Retina (tissue), 1 donor: Measurements from ENCODE around the gene ATXN1.
"Not testable (repeated sequence)": the region's sequence is repeated elsewhere in the genome, so short reads cannot be mapped to it uniquely, and the experiment has no call there.

ENCODE experiments used
- DNase-seq: peaks from one replicate; pipeline ENCODE4 v3.0.0-alpha.2; 2016

The ATXN1 gene

GRCh38 chr6:16635291-16635809 lies 125.9 kb downstream of the ATXN1 start:
- DNase-seq: no peak

GRCh38 chr6:16634855-16635254 lies 126.4 kb downstream of the ATXN1 start:
- no peak for DNase-seq

GRCh38 chr6:16633961-16634360 lies 127.3 kb downstream of the ATXN1 start:
- DNase-seq: no peak

GRCh38 chr6:16633465-16633864 lies 127.8 kb downstream of the ATXN1 start:
- no peak for DNase-seq

GRCh38 chr6:16632101-16632500 lies 129.2 kb downstream of the ATXN1 start:
- no peak for DNase-seq

GRCh38 chr6:16630026-16630643 lies 131.1 kb downstream of the ATXN1 start:
- DNase-seq: no peak

- DNase-seq: not testable (repeated sequence)
Measured at GRCh38 chr6:16628580-16628979, 132.7 kb downstream of the ATXN1 start.

- no peak for DNase-seq
Measured at GRCh38 chr6:16626650-16627049, 134.6 kb downstream of the ATXN1 start.

GRCh38 chr6:16625291-16626265 lies 135.7 kb downstream of the ATXN1 start:
- DNase-seq: no peak

GRCh38 chr6:16624636-16625290 lies 136.5 kb downstream of the ATXN1 start:
- DNase-seq: no peak

- DNase-seq: no peak
Measured at GRCh38 chr6:16623731-16624130, 137.5 kb downstream of the ATXN1 start.

- DNase-seq: no peak
Measured at GRCh38 chr6:16623029-16623653, 138.1 kb downstream of the ATXN1 start.

- no peak for DNase-seq
Measured at GRCh38 chr6:16622193-16622592, 139.1 kb downstream of the ATXN1 start.

GRCh38 chr6:16621002-16621401 lies 140.3 kb downstream of the ATXN1 start:
- no peak for DNase-seq

- DNase-seq: no peak
Measured at GRCh38 chr6:16619777-16620176, 141.5 kb downstream of the ATXN1 start.

- DNase-seq: no peak
Measured at GRCh38 chr6:16618962-16619361, 142.3 kb downstream of the ATXN1 start.

- not testable (repeated sequence) for DNase-seq
Measured at GRCh38 chr6:16615215-16615614, 146.0 kb downstream of the ATXN1 start.

GRCh38 chr6:16614143-16614542 lies 147.1 kb downstream of the ATXN1 start:
- not testable (repeated sequence) for DNase-seq

- DNase-seq: not testable (repeated sequence)
Measured at GRCh38 chr6:16613504-16613903, 147.8 kb downstream of the ATXN1 start.

- DNase-seq: no peak
Measured at GRCh38 chr6:16608444-16608843, 152.8 kb downstream of the ATXN1 start.

GRCh38 chr6:16602035-16602434 lies 159.2 kb downstream of the ATXN1 start:
- no peak for DNase-seq

GRCh38 chr6:16600701-16601100 lies 160.6 kb downstream of the ATXN1 start:
- no peak for DNase-seq

- no peak for DNase-seq
Measured at GRCh38 chr6:16600026-16600425, 161.2 kb downstream of the ATXN1 start.
